NCI-H526 (cell line): ENCODE measurements around the gene AUH.

Experiments used
- DNase-seq, 2 experiments: peaks; one replicate each; lab custom pipeline; 2025; lab: John Stamatoyannopoulos, UW

AUH gene

GRCh38 chr9:91338681-91339080 is 23.0 kb downstream of the AUH start:
- no peak for DNase-seq

- no peak for DNase-seq
Observed at GRCh38 chr9:91336786-91337185, 24.9 kb downstream of the AUH start.

GRCh38 chr9:91334053-91334452 is 27.7 kb downstream of the AUH start:
- DNase-seq = no peak

DNA sequence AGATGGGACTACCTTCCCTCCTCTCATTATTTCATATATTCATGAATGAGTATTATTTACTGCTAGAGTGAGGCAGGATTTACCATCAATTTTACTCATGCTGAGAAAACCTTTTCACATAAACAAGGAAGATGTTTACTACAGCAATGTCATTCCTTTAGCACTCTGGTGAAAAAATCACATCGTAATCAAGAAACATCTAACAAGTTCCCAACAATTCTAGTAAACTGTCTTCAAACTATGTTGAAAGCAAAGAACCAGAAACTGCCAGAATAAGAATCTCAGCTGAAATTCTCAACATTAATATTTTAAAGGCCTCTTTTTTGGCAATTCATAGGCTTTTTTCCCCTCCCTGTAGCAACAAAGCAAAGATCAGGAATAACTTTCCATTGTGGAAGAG is 28.2 kb downstream of the AUH start:
- DNase-seq = no peak

DNA sequence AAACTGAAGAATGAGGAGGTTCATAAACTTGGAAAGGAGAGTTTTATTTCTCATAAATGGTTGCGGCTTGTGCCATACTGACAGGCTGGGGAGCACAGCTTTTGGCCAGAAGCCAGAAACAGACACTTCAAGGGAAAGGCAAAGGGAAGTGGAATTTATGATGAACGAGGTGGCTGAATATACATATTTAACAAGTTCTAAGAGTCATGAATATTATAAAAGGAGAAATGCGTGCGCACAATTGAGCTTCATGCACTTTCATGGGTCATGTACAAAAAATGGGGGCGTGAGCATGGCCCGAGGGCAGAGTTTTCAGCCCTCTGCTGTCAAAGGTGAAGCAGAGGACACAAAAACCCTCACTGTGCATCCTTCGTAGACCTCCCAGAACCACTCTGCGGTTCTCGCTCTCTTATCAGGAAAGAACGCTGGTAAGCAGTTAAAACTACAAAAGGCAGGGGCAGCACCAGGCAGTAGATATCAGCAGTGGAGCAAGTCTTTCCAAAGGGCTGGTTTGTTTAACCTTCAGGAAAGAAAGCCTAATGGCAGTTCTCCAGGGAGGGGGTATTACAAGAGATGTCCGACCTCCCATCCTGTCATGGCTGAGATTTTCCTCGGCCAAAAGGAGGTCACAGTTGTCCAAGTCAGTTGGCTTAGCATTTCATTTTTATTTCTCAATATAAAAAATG is 29.0 kb downstream of the AUH start:
- no peak for DNase-seq

DNA sequence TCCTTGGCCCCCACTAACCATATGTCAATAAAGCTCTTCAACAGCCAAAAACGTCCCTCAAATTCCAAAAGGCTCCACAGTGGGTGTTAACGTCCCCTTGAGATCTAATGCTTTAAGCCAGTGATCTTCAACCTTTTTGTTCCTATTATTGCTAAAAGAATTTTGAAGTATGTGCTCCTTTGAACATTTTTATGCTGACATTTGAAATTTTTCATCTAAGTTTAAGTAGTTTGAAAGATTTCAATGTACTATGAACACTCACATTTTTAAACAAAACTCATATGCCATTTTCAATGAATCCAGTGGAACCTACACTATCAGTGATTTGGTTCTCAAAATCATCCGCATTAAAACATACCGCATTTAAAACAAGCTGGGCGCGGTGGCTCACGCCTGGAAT is 29.9 kb downstream of the AUH start:
- DNase-seq = no peak

DNA sequence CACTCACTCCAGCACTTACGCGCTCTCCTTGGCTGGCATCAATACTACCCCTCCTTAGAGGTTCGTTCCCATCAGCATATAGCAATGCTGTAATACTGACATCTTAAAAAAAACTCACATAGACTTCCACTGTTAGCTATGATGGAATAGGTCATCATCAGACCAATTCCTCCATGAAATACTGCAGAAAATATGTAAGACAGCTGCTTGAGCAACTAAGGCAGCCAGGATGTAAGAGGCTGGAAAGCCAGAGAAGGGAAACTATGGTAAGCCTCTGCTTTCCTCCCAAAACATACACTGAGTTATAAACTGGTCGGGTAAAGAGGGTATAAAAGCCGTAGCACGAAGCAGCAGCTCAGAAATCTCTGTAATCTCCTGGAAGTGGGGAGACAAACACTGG is 33.5 kb downstream of the AUH start:
- no peak for DNase-seq

GRCh38 chr9:91321691-91322090 is 40.0 kb downstream of the AUH start:
- DNase-seq = no peak

- DNase-seq = no peak
Observed at GRCh38 chr9:91320299-91320698, 41.4 kb downstream of the AUH start.

GRCh38 chr9:91316093-91316492 is 45.6 kb downstream of the AUH start:
- no peak for DNase-seq

GRCh38 chr9:91315191-91315590 is 46.5 kb downstream of the AUH start:
- peak; percentile 1 to 4 for DNase-seq

- no peak for DNase-seq
Observed at GRCh38 chr9:91312717-91313325, 48.9 kb downstream of the AUH start.

GRCh38 chr9:91310037-91310436 is 51.7 kb downstream of the AUH start:
- DNase-seq = no peak

DNA sequence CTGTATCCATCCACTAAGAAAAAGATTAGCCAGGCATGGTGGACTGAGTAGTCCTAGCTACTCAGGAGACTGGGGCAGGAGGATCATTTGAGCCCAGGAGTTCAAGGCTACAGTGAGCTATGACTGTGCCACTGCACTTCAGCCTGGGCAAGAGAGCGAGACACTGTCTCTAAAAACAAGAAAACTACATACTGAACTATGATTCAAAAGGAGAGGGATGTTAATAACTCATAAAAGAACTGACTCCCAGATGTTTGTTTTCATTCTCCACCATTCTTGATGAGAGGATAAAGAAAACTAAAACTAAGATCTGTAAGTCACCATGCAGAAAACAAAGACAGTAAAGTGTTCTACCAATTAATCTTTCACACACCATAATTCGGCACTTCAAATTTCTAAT is 53.5 kb downstream of the AUH start:
- no peak for DNase-seq

DNA sequence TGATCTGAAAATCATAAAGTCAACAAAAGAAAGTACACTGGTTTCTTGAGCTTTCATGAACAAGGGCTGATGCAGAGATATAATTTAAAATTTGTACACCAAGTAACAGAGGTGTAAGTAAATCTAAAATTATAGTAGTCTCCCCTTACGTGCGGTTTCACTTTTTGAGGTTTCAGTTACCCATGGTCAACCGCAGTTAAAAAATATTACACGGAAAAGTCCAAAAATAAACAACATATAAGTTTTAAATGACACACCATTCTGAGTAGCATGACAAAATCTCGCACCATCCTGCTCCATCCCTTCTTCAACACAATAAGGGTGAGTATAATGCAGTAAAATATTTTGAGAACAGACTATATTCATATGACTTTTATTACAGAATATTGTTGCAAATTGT is 54.4 kb downstream of the AUH start:
- DNase-seq = no peak

GRCh38 chr9:91306296-91306630 is 55.5 kb downstream of the AUH start:
- no peak for DNase-seq

- DNase-seq = no peak
Observed at GRCh38 chr9:91305596-91306295, 56.0 kb downstream of the AUH start.

DNA sequence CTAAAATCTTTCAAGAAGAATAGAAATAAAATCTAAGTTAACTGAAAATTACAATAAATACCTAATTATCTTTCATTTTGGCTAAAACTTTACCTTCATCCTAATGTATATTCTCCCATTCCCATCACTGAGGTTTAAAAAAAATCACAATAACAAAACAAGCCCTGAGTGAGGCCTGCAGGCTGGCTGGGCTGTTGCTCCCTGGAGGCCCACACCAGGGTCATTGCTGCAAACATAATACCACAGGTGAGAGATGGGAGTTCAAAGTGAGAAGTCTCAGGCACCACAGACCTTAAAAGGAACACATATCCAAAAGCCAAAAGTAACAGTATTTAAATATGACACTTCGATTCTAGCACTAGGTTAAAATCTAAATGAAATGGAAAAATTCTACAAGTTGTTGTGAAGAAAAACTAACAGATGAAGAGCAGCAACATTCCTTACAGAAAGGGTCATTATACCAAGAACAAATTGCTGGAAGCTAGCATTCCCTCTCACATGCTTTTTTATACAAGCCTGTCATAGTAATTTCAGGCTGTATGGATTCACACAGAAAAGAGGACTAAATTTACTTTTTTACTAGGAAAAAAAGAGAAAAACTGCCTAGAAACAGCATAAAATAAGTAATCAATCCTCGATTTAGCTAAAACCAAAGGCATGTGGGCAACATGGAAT is 57.8 kb downstream of the AUH start:
- DNase-seq = no peak

- DNase-seq = no peak
Observed at GRCh38 chr9:91302831-91303230, 58.9 kb downstream of the AUH start.

- no peak for DNase-seq
Observed at GRCh38 chr9:91301161-91301560, 60.6 kb downstream of the AUH start.

- DNase-seq = no peak
Observed at GRCh38 chr9:91298311-91298710, 63.4 kb downstream of the AUH start.

DNA sequence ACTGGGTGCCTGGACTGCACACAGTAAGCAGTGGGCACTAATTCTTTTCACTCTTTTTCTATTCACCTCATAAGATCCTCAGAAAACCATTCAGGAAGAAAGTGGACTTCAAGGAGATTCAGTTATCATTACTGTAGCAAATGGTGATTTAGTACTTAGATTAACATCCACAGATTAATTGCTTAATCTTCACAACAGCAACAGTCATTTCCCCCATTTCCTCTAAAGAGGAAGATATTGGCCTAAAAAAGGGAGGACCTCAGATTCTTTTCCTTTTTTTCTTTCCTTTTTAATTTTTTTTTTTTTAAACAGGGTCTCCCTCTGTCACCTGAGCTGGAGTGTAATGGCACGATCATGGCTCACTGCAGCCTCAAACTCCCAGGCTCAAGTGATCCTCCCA is 64.4 kb downstream of the AUH start:
- DNase-seq = no peak

DNA sequence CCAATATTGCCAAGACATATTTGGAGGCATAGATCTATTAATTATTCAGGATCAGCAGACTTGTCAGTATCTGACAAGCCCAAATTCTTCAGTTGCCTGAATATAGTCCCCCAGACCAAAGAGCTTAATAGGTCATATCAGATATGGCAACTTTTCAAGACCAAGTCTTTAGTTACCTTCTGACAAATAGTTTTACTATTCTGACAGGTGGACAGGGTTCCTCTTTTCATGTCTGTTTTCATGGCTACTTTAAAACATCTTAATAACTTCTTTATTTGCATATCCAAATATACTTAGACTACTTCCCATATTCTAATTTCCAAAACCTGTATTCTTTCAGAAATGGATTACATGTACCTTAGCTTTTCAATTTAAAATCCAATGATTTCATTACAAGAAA is 65.4 kb downstream of the AUH start:
- no peak for DNase-seq
